ENCODE data around the gene SS18. TPM values are rescaled to one million over a fixed set of nuclear protein-coding genes. Genes with fewer than 3 reads are reported as not detected.
"Not testable (repeated sequence)": the region's sequence is repeated elsewhere in the genome, so short reads cannot be mapped to it uniquely, and the experiment has no call there.

The SS18 gene, protein sequence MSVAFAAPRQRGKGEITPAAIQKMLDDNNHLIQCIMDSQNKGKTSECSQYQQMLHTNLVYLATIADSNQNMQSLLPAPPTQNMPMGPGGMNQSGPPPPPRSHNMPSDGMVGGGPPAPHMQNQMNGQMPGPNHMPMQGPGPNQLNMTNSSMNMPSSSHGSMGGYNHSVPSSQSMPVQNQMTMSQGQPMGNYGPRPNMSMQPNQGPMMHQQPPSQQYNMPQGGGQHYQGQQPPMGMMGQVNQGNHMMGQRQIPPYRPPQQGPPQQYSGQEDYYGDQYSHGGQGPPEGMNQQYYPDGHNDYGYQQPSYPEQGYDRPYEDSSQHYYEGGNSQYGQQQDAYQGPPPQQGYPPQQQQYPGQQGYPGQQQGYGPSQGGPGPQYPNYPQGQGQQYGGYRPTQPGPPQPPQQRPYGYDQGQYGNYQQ
- total RNA-seq = 64.9 TPM

- peak; percentile 91 for DNase-seq (ENCODE audit: low spot score)
These were observed at the start of gene SS18 for GRCh38 chr18:26090130-26091046. Gene SS18 (minus strand): TSS chr18:26090613. CDS start chr18:26090569, 44 bp downstream.

DNA sequence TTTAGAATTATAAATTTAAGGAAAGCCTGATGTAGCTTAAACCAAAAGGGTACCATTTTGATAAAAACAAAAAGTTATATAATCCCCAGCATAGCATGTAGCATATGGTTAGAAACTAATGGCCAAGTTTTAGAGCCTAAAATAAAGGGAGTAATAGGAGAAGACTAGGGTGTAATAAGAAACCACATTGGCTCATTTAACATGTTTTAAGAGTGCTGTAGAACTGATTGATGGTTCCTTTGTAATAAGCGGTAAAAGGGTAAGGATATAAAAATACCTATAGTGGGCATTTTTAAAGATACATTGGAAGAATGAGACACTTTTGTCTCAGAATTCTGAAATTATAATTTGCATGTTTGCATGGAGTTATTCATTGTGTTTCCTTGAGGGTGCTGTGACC is 45.1 kb upstream of the SS18 start:
- no peak for DNase-seq (ENCODE audit: low spot score)

- DNase-seq (ENCODE audit: low spot score) = no peak
These were observed 43.7 kb upstream of the SS18 start for GRCh38 chr18:26134107-26134506.

DNA sequence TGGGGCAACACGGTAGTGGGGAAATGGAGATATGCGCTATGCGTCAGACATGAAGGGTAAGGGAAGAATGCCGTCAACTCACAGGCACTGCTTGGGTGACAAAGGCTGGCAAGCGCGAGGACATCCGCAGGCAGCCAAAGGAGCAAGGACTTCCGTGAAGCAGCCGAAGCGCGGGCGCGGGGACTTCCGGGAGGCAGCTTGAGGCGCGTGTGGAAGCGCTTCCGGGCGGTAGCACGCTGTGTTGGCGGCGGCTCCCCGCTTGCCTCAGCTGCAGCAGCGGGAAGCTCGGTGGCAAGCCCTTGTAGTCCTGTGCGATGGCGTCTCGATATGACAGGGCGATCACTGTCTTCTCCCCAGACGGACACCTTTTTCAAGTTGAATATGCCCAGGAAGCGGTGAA is 43.2 kb upstream of the SS18 start, which contains the start of gene PSMA8:
PSMA8 (plus strand) TSS at position 218 of the 400 bp plus-strand sequence; CDS start at position 315, 97 bp downstream.
- DNase-seq (ENCODE audit: low spot score) = no peak

DNA sequence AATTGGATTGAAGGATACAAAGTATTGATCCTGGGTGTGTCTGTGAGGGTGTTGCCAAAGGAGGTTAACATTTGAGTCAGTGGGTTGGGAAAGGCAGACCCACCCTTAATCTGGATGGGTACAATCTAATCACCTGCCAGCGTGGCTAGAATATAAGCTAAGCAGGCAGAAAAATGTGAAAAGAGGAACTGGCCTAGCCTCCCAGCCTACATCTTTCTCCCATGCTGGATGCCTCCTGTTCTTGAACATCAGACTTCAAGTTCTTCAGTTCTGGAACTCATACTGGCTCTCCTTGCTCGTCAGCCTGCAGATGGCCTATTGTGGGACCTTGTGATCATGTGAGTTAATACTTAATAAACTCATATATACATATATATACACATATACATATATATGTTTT is 37.8 kb upstream of the SS18 start:
- DNase-seq (ENCODE audit: low spot score) = not testable (repeated sequence)

GRCh38 chr18:26127786-26128185 is 37.4 kb upstream of the SS18 start:
- no peak for DNase-seq (ENCODE audit: low spot score)

GRCh38 chr18:26121994-26122393 is 31.6 kb upstream of the SS18 start:
- not testable (repeated sequence) for DNase-seq (ENCODE audit: low spot score)

DNA sequence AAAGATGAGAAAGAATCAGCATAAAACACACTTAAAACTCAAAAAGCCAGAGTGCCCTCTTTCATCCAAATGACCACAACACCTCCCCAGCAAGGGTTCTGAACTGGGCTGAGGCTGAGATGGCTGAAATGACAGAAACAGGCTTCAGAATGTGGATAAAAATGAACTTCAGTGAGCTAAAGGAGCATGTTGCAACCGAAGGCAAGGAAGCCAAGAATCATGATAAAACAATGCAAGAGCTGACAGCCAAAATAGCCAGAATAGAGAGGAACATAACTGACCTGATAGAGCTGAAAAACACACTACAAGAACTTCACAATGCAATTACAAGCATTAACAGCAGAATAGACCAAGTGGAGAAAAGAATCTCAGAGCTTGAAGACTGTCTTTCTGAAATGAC is 31.1 kb upstream of the SS18 start:
- no peak for DNase-seq (ENCODE audit: low spot score)

- no peak for DNase-seq (ENCODE audit: low spot score)
These were observed 28.8 kb upstream of the SS18 start for GRCh38 chr18:26119246-26119645.

DNA sequence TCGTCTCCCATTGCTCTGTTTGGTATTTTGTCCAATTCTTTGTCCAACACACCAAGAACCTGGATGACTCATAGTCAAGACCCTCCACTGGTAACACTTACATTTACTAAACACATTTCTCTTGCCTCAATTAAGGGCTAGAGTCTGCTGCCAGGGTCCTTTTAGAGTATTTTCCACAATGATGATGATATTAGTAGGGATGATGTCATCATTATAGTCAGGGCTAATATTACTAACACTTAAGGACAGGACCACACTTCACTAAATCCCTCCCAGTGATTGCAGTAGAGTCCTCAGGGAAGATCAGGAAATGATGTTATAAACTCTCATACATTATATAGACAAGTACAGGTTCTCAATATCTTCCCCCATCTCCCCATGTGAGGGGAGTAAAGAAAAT is 13.6 kb upstream of the SS18 start:
- no peak for DNase-seq (ENCODE audit: low spot score)

DNA sequence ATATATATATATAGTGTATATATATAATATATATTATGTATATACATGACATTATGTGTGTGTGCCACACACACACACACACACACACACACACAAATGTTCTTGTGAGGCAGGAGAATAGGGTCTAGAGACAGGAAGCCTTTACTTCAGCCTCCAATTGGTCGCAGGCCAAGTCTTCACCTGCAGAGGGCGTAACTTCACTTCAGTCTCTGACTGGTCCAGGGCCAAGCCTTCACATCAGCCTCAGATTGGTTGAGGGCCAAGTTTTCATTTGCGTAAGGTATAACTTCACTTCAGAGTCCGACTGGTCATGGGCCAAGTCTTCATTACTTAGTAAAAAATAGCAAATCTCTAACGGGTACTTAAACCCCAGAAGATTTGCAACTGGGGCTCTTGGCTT is 13.2 kb upstream of the SS18 start:
- no peak for DNase-seq (ENCODE audit: low spot score)

- no peak for DNase-seq (ENCODE audit: low spot score)
These were observed 7.2 kb upstream of the SS18 start for GRCh38 chr18:26097563-26097962.

- no peak for DNase-seq (ENCODE audit: low spot score)
These were observed 6.4 kb upstream of the SS18 start for GRCh38 chr18:26096852-26097251.

GRCh38 chr18:26091047-26091630 is 726 bp upstream of the SS18 start:
- peak; percentile 23 for DNase-seq (ENCODE audit: low spot score)

GRCh38 chr18:26089293-26090129 is 902 bp downstream of the SS18 start:
- no peak for DNase-seq (ENCODE audit: low spot score)

GRCh38 chr18:26088487-26088886 is 1.9 kb downstream of the SS18 start:
- DNase-seq (ENCODE audit: low spot score) = no peak

GRCh38 chr18:26086959-26087358 is 3.5 kb downstream of the SS18 start:
- no peak for DNase-seq (ENCODE audit: low spot score)

GRCh38 chr18:26085056-26085455 is 5.4 kb downstream of the SS18 start:
- no peak for DNase-seq (ENCODE audit: low spot score)

GRCh38 chr18:26083099-26083498 is 7.3 kb downstream of the SS18 start:
- no peak for DNase-seq (ENCODE audit: low spot score)

DNA sequence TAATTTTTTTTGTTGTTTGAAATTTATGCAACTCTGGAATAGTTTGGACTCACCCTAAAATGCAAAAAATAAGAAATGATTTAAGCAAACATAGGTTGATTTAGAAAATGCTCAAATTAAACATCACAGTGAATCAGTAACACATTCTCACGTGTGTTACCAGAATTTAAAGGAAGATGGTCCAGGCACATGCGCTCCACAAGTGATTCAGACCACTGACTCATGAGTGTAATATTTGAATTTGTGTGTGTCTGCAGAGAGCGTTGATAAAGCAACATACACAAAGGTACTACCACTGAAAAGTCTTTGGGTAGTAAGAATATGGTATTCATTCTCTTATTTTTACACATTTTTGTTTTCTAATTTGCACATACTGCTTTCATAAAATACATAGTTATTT is 7.9 kb downstream of the SS18 start:
- DNase-seq (ENCODE audit: low spot score) = no peak

GRCh38 chr18:26074246-26074645 is 16.2 kb downstream of the SS18 start:
- no peak for DNase-seq (ENCODE audit: low spot score)

All from mucosa of gallbladder (tissue), 1 donor.